Mucosa of stomach (tissue), 1 donor: Measurements from ENCODE around the gene ZBTB38.

ENCODE experiments used
- H3K27me3 ChIP-seq: one replicate; pipeline ENCODE4 v1.7.0; 2013; ENCODE audit warnings: mild to moderate bottlenecking, low read length; ENCODE audit not compliant: control insufficient read depth, insufficient read depth
- H3K36me3 ChIP-seq: one replicate; pipeline ENCODE4 v1.7.0; 2013; ENCODE audit warnings: low read length; ENCODE audit not compliant: control insufficient read depth, insufficient read depth
- H3K4me1 ChIP-seq: one replicate; pipeline ENCODE4 v1.7.0; 2013; ENCODE audit warnings: mild to moderate bottlenecking, low read length; ENCODE audit not compliant: control insufficient read depth, insufficient read depth
- H3K4me3 ChIP-seq: one replicate; pipeline ENCODE4 v1.7.0; 2013; ENCODE audit warnings: low read length
- H3K9ac ChIP-seq: one replicate; pipeline ENCODE4 v1.7.0; 2013; ENCODE audit warnings: mild to moderate bottlenecking, low read length, moderate library complexity
- H3K9me3 ChIP-seq: one replicate; pipeline ENCODE4 v1.7.0; 2013; ENCODE audit warnings: mild to moderate bottlenecking, low read length, moderate library complexity; ENCODE audit not compliant: control insufficient read depth
- donor health status: Pancreatic carcinoma.

ZBTB38 gene

GRCh38 chr3:141384575-141384974, 16.3 kb downstream of the ZBTB38 start:
- peaks cover 13% of the 10 kb centered on the region for H3K4me1 ChIP-seq
- no peak overlapping the region for H3K4me3 ChIP-seq
- H3K9ac ChIP-seq: no peak overlapping the region
- H3K36me3 ChIP-seq: no peaks in the 10 kb centered on the region
- H3K27me3 ChIP-seq: no peaks in the 10 kb centered on the region
- H3K9me3 ChIP-seq: no peaks in the 10 kb centered on the region

DNA sequence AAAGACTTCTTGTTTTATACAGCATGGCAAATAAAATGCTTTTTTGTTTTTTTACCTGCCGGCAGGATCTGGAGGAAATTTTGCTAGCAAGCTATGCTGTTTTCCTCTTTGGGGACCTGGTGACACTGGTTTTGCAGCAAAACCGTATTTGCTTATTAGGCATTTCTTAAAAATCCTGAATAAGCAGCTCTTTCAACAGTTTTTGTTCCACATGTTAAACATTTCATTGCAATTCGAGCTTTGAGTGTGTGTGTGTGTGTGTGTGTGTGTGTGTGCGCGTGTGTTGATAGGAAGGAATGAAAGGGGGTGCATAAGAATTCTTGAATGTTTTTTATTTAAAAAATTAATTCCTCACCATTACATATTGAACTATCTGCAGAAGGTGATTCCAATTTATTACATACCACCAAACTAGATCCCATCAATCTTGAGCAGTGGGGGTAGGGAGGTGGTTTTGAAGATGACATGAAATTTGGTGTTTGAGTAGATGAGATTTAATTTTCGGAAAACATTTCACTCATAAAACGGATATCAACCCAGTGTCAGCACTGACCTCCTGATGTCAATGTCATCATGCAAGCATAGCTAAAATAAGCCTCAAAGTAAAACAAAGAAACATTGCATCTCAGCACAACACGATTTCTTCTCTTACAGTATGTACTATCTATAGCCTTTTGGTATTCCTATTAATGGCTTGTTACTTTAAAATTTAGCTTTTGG, 17.3 kb downstream of the ZBTB38 start:
- Histone ChIP-seq H3K9me3 (no peaks in the 10 kb centered on the region), H3K36me3 (no peaks in the 10 kb centered on the region), H3K4me3 (no peak overlapping the region), H3K4me1 (peaks cover 13% of the 10 kb centered on the region), H3K27me3 (no peaks in the 10 kb centered on the region), H3K9ac (no peak overlapping the region)

GRCh38 chr3:141386126-141386488, 17.8 kb downstream of the ZBTB38 start:
- Histone ChIP-seq H3K4me3 (no peak overlapping the region), H3K27me3 (no peaks in the 10 kb centered on the region), H3K4me1 (peaks cover 13% of the 10 kb centered on the region), H3K9ac (no peak overlapping the region), H3K9me3 (no peaks in the 10 kb centered on the region), H3K36me3 (no peaks in the 10 kb centered on the region)

- Histone ChIP-seq H3K9ac (no peak overlapping the region), H3K9me3 (no peaks in the 10 kb centered on the region), H3K4me3 (no peak overlapping the region), H3K4me1 (peaks cover 13% of the 10 kb centered on the region), H3K27me3 (no peaks in the 10 kb centered on the region), H3K36me3 (no peaks in the 10 kb centered on the region)
Observed at GRCh38 chr3:141386611-141387111, 18.4 kb downstream of the ZBTB38 start.

DNA sequence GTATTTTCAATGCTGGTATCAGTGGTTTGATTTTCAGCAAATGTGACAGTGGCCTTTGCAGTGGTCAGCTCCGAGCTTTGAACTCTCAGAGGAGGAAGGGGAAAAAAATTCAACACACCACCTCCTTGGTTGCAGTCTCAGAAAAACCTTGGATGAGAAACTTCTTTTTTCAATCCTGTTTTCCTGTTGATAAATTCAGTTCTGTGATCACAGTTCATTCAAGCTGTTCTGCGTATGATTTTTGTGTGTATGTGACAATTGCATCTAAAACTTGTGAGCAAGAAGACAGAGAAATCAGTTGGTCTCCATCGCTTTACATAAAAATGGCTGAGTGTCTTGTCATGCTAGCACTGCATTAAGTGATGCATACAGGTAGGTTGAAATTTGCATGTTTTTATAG, 19.2 kb downstream of the ZBTB38 start:
- no peaks in the 10 kb centered on the region for H3K36me3 ChIP-seq
- no peak overlapping the region for H3K9ac ChIP-seq
- peaks cover 13% of the 10 kb centered on the region for H3K4me1 ChIP-seq
- H3K27me3 ChIP-seq: no peaks in the 10 kb centered on the region
- no peak overlapping the region for H3K4me3 ChIP-seq
- H3K9me3 ChIP-seq: no peaks in the 10 kb centered on the region

DNA sequence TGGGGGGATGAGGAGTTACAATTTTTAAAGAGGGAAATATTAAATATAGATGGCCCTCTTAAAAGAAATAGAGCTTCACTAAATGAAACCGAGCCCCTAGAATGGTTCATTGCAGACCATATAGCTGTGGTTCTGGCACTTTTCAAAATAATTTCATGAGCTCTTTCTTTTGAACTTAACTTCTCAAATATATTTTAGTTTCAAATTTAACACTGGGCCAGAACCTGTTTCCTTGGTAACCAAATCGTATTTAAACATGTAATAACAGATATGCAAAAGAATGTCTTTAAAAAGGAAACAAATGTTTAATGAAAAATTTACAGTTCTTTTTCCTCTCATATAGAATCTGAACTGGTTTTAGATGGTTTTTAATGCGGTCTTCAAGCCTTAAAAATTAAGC, 20.1 kb downstream of the ZBTB38 start:
- H3K9ac ChIP-seq: no peak overlapping the region

GRCh38 chr3:141388823-141389621, 20.7 kb downstream of the ZBTB38 start:
- Histone ChIP-seq H3K27me3 (no peaks in the 10 kb centered on the region), H3K9ac (no peak overlapping the region), H3K9me3 (no peaks in the 10 kb centered on the region), H3K36me3 (no peaks in the 10 kb centered on the region), H3K4me3 (no peak overlapping the region), H3K4me1 (peaks cover 13% of the 10 kb centered on the region)

More for the DNA sequence above, 20.1 kb downstream of the ZBTB38 start:
- H3K4me3 ChIP-seq: no peak overlapping the region
- H3K36me3 ChIP-seq: no peaks in the 10 kb centered on the region
- H3K9me3 ChIP-seq: no peaks in the 10 kb centered on the region
- H3K4me1 ChIP-seq: peaks cover 19% of the 10 kb centered on the region
- no peaks in the 10 kb centered on the region for H3K27me3 ChIP-seq

GRCh38 chr3:141389703-141390102, 21.4 kb downstream of the ZBTB38 start:
- Histone ChIP-seq H3K4me3 (no peak overlapping the region), H3K36me3 (no peaks in the 10 kb centered on the region), H3K4me1 (peaks cover 16% of the 10 kb centered on the region), H3K9ac (no peak overlapping the region), H3K27me3 (no peaks in the 10 kb centered on the region), H3K9me3 (no peaks in the 10 kb centered on the region)

DNA sequence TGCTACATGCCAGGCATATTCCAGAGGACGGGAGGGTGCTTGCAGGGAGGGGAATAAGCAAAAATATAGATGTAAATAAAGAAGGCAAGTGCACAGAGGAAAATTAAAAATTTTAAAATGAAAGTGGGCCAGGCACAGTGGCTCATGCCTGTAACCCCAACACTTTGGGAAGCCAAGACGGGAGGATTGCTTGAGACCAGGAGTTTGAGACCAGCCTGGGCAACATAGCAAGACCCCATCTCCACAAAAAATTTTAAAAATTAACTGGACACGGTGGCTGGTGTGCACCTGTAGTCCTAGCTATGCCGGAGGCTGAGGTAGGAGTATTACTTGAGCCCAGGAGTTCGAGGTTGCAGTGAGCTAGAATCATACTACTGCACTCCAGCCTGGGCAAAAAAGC, 22.4 kb downstream of the ZBTB38 start:
- H3K9ac ChIP-seq: no peak overlapping the region
- H3K9me3 ChIP-seq: no peaks in the 10 kb centered on the region
- H3K36me3 ChIP-seq: no peaks in the 10 kb centered on the region
- H3K4me1 ChIP-seq: peaks cover 17% of the 10 kb centered on the region
- H3K27me3 ChIP-seq: no peaks in the 10 kb centered on the region
- H3K4me3 ChIP-seq: no peak overlapping the region

GRCh38 chr3:141391298-141391990, 23.1 kb downstream of the ZBTB38 start:
- Histone ChIP-seq H3K9me3 (no peaks in the 10 kb centered on the region), H3K4me1 (peaks cover 17% of the 10 kb centered on the region), H3K27me3 (no peaks in the 10 kb centered on the region), H3K9ac (no peak overlapping the region), H3K4me3 (no peak overlapping the region), H3K36me3 (no peaks in the 10 kb centered on the region)

- Histone ChIP-seq H3K9ac (no peak overlapping the region), H3K9me3 (no peaks in the 10 kb centered on the region), H3K36me3 (no peaks in the 10 kb centered on the region), H3K4me1 (peaks cover 17% of the 10 kb centered on the region), H3K27me3 (no peaks in the 10 kb centered on the region), H3K4me3 (no peak overlapping the region)
Observed at GRCh38 chr3:141391991-141392316, 23.6 kb downstream of the ZBTB38 start.

- Histone ChIP-seq H3K9me3 (no peaks in the 10 kb centered on the region), H3K27me3 (no peaks in the 10 kb centered on the region), H3K4me3 (no peak overlapping the region), H3K36me3 (no peaks in the 10 kb centered on the region), H3K4me1 (peaks cover 17% of the 10 kb centered on the region), H3K9ac (no peak overlapping the region)
Observed at GRCh38 chr3:141392416-141392815, 24.1 kb downstream of the ZBTB38 start.
